DMS 273 (cell line): ENCODE results near the gene TMEM196.

Source experiments
- DNase-seq: peaks from one replicate; lab custom pipeline; 2025; ENCODE audit not compliant: unreplicated experiment; lab: John Stamatoyannopoulos, UW

The TMEM196 gene

GRCh38 chr7:19772841-19773760, at the start of gene TMEM196:
TSS of gene TMEM196 (minus strand) at chr7:19773617. CDS start at chr7:19772696, 921 bp downstream.
- DNase-seq = peak; percentile 69

- DNase-seq = no peak
These were observed 42.7 kb upstream of the TMEM196 start for GRCh38 chr7:19816128-19816527.

- no peak for DNase-seq
These were observed 42.1 kb upstream of the TMEM196 start for GRCh38 chr7:19815546-19815945.

- no peak for DNase-seq
These were observed 41.4 kb upstream of the TMEM196 start for GRCh38 chr7:19814776-19815175.

- no peak for DNase-seq
These were observed 38.0 kb upstream of the TMEM196 start for GRCh38 chr7:19811386-19811785.

GRCh38 chr7:19798986-19799385, 25.6 kb upstream of the TMEM196 start:
- no peak for DNase-seq

- DNase-seq = no peak
These were observed 10.1 kb upstream of the TMEM196 start for GRCh38 chr7:19783541-19783940.

- DNase-seq = no peak
These were observed 3.6 kb upstream of the TMEM196 start for GRCh38 chr7:19776981-19777380.

- no peak for DNase-seq
These were observed 2.2 kb upstream of the TMEM196 start for GRCh38 chr7:19775578-19775977.

- DNase-seq = peak; percentile 38
These were observed 1.1 kb downstream of the TMEM196 start for GRCh38 chr7:19772306-19772705.

- DNase-seq = no peak
These were observed 10.8 kb downstream of the TMEM196 start for GRCh38 chr7:19762631-19763030.

GRCh38 chr7:19754521-19755116, 18.8 kb downstream of the TMEM196 start:
- DNase-seq = peak; percentile 80

GRCh38 chr7:19752020-19752419, 21.4 kb downstream of the TMEM196 start:
- DNase-seq = no peak

GRCh38 chr7:19749658-19750057, 23.8 kb downstream of the TMEM196 start:
- no peak for DNase-seq

GRCh38 chr7:19747740-19748339, 25.6 kb downstream of the TMEM196 start:
- DNase-seq = peak; percentile 77

GRCh38 chr7:19744075-19744474, 29.3 kb downstream of the TMEM196 start:
- DNase-seq = no peak

- no peak for DNase-seq
These were observed 44.7 kb downstream of the TMEM196 start for GRCh38 chr7:19728716-19729115.

- no peak for DNase-seq
These were observed 47.6 kb downstream of the TMEM196 start for GRCh38 chr7:19725770-19726169.

GRCh38 chr7:19715499-19715898, 57.9 kb downstream of the TMEM196 start:
- DNase-seq = no peak

GRCh38 chr7:19713676-19714075, 59.7 kb downstream of the TMEM196 start:
- DNase-seq = peak; percentile 73

- no peak for DNase-seq
These were observed 64.2 kb downstream of the TMEM196 start for GRCh38 chr7:19709249-19709578.
